CD4-positive, CD25-positive, alpha-beta regulatory T cell (primary cell): Measurements from ENCODE around the gene CSF2RB. TPM values are rescaled to one million over a fixed set of nuclear protein-coding genes. Genes with fewer than 3 reads are reported as not detected.
A peak's percentile ranks its signal among the peaks of the same experiment; 100 is the strongest.

Experiments used
- ATAC-seq, 2 donors: fragments of 150-1000 bp; cut with Tn5 transposase; one replicate each; pipeline ENCODE4 v1.10.0; 2021; ENCODE audit warnings: low read depth in 2 of 2, moderate number of reproducible peaks in 2 of 2, moderate library complexity in 1 of 2
- DNase-seq, 3 donors: peaks; one replicate each; pipeline versions ENCODE4 v3.0.0 to v3.0.0-alpha.2; 2012 to 2022; ENCODE audit warnings: mixed read lengths in 1 of 3
- H3K27ac ChIP-seq: one replicate; pipeline ENCODE4 v1.7.0; 2013; ENCODE audit warnings: mild to moderate bottlenecking, low read length; ENCODE audit not compliant: insufficient read depth, poor library complexity, severe bottlenecking
- H3K27me3 ChIP-seq: one replicate; pipeline ENCODE4 v1.7.0; 2013; ENCODE audit warnings: low read length; ENCODE audit not compliant: control insufficient read depth, insufficient read depth
- H3K36me3 ChIP-seq: one replicate; pipeline ENCODE4 v1.7.0; 2013; ENCODE audit warnings: mild to moderate bottlenecking, low read length, moderate library complexity; ENCODE audit not compliant: control insufficient read depth, insufficient read depth
- H3K4me1 ChIP-seq: 2 replicates; pipeline ENCODE4 v1.7.0; 2013; ENCODE audit warnings: mild to moderate bottlenecking, low read length; ENCODE audit not compliant: insufficient read depth, control insufficient read depth, poor library complexity, severe bottlenecking
- H3K4me3 ChIP-seq: one replicate; pipeline ENCODE4 v1.7.0; 2013; ENCODE audit warnings: low read depth, mild to moderate bottlenecking, low read length, moderate library complexity
- H3K9me3 ChIP-seq, 2 experiments: 1 replicate in 1 of 2; 2 replicates in 1 of 2; pipeline ENCODE4 v1.7.0; 2013; ENCODE audit warnings: low read length in 2 of 2, mild to moderate bottlenecking in 1 of 2, moderate library complexity in 1 of 2; ENCODE audit not compliant: control insufficient read depth in 2 of 2
- H3K27ac Mint-ChIP-seq, 3 donors: one replicate each; pipeline ENCODE4 v1.8.0; 2020 to 2022; ENCODE audit warnings: mild to moderate bottlenecking in 3 of 3, mixed read lengths in 3 of 3, moderate library complexity in 2 of 3
- H3K27me3 Mint-ChIP-seq: one replicate; pipeline ENCODE4 v1.8.0; 2022; ENCODE audit warnings: mild to moderate bottlenecking, mixed read lengths
- H3K36me3 Mint-ChIP-seq: one replicate; pipeline ENCODE4 v1.8.0; 2020; ENCODE audit warnings: mixed read lengths
- H3K4me1 Mint-ChIP-seq, 4 donors: one replicate each; pipeline ENCODE4 v1.8.0; 2020 to 2022; ENCODE audit warnings: mixed read lengths in 4 of 4, mild to moderate bottlenecking in 1 of 4
- H3K4me3 Mint-ChIP-seq, 4 donors: one replicate each; pipeline ENCODE4 v1.8.0; 2020 to 2022; ENCODE audit warnings: mild to moderate bottlenecking in 4 of 4, mixed read lengths in 4 of 4, moderate library complexity in 3 of 4
- H3K9me3 Mint-ChIP-seq, 7 donors: one replicate each; pipeline ENCODE4 v1.8.0; 2020 to 2022; ENCODE audit warnings: mixed read lengths in 7 of 7, mild to moderate bottlenecking in 3 of 7, moderate library complexity in 2 of 7
- polyA plus RNA-seq, 4 donors: library from polyadenylated mRNA; unstranded; fragments of 300-500 nt; fragmentation: Illumina TruSeq; gene quantifications; one replicate each; pipeline ENCODE4 v1.2.3, GENCODE V29; 2021
- total RNA-seq: library from RNA; stranded (reverse); gene quantifications from one replicate; pipeline ENCODE4 v1.2.3, GENCODE V29; 2022

CSF2RB gene
- total and polyA plus RNA-seq, 5 donors from 2014 or later: 5.7 to 27.0 (median 10.3) TPM

GRCh38 chr22:36879775-36880174, 33.7 kb upstream of the CSF2RB start:
- Histone ChIP-seq H3K9me3 (peaks cover 16 to 35% of the 10 kb centered on the region in 2 experiments), H3K27me3 (no peaks in the 10 kb centered on the region), H3K36me3 (peaks cover 20% of the 10 kb centered on the region), H3K4me3 (no peak overlapping the region), H3K27ac (no peak overlapping the region), H3K4me1 (no peaks in the 10 kb centered on the region)
- peaks cover 16% of the 10 kb centered on the region for H3K36me3 Mint-ChIP-seq
- DNase-seq: no peak
- peaks cover 3 to 23% (median 10%) of the 10 kb centered on the region in 4 donors for H3K4me1 Mint-ChIP-seq
- H3K27me3 Mint-ChIP-seq: no peaks in the 10 kb centered on the region
- H3K27ac Mint-ChIP-seq: no peak overlapping the region
- peaks cover 5 to 43% (median 11%) of the 10 kb centered on the region in 7 donors for H3K9me3 Mint-ChIP-seq
- H3K4me3 Mint-ChIP-seq: no peak overlapping the region
- ATAC-seq: no peak

DNA sequence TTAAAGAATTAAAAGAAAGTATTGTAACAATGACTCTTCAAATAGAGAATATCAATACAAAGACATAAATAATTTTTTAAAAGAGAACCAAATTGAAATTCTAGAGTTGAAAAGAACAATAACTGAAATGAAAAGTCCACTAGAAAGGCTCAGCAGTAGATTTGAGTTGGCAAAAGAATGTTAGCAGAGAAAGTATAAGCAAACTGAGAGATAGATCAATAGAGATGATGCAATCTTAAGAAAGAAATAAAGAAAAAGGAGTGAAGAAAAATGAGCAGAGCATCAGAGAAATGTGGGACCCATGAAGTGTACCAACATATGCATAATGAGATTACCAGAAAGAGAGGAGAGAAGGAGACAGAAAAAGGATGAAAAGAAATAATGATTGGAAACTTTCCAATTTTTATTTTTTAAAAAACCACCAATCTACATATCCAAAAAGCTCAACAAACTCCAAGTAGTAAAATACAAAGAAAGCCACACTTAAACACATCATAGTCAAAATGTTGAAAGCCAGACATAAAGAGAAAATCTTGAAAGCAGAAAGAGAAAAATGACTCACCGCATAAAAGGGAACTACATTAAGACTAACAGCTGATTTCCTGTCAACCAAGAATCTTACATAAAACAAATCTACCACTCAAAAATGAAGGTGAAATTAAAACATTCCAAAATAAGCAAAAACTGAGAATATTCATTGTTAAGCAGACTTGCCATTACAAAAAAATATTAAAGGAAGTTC, 31.8 kb upstream of the CSF2RB start:
- Mint-ChIP-seq H3K27ac (peak overlapping the region in 1 of 3 donors; percentile 0), H3K36me3 (peaks cover 7% of the 10 kb centered on the region), H3K4me1 (peaks cover 8 to 31% (median 17%) of the 10 kb centered on the region in 4 donors), H3K4me3 (peak overlapping the region in 1 of 4 donors; percentile 85), H3K27me3 (no peaks in the 10 kb centered on the region), H3K9me3 (peaks cover 5 to 43% (median 11%) of the 10 kb centered on the region in 7 donors)
- no peak overlapping the region for H3K4me3 ChIP-seq
- no peaks in the 10 kb centered on the region for H3K27me3 ChIP-seq
- peaks cover 11% of the 10 kb centered on the region for H3K36me3 ChIP-seq
- no peak overlapping the region for H3K27ac ChIP-seq
- ATAC-seq: peak in 1 of 2 donors; percentile 62
- peak in 2 of 3 donors; percentile 27 to 71 for DNase-seq
- H3K4me1 ChIP-seq: peaks cover 2% of the 10 kb centered on the region
- peaks cover 16 to 35% of the 10 kb centered on the region in 2 experiments for H3K9me3 ChIP-seq

DNA sequence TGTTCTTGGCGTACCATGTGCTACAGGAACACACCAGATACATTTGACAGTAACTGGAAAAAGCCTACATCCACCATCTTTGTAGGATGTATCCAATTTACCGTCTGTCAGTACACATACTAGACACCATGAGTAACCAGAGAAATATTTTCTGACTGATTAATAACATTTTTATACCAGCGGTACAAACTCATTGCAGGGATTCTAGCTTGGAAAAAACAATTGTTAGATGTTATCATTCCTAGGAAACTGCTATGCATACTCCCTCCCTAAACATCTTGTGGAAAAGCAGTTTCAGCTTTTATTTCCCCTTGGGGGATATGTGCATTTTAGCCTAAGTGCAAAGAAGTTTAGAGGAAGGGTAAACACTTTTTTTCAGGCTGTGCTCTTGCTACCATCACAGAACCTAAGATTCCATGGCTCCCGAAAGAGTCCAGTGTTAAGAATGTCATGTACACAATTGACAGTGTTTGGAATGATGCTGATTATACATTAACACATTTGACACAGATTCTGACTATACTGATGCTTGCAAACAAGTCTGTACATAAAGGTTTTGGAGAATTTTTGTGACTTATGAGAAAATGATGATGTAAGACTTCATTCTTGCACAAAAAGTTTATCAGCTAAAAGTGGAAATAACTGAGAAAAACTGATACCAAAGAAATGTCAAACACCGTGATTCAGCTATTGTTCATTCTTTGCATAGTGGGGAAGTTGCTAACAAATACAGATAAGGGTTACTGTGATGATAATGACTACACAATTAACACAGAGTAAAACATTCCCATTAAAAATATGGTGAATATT, 28.9 kb upstream of the CSF2RB start:
- Histone ChIP-seq H3K36me3 (no peaks in the 10 kb centered on the region), H3K27ac (no peak overlapping the region), H3K4me3 (no peak overlapping the region), H3K4me1 (peaks cover 17% of the 10 kb centered on the region), H3K27me3 (no peaks in the 10 kb centered on the region), H3K9me3 (peaks cover 16 to 35% of the 10 kb centered on the region in 2 experiments)
- H3K4me3 Mint-ChIP-seq: no peak overlapping the region
- H3K27me3 Mint-ChIP-seq: no peaks in the 10 kb centered on the region
- peaks cover 13 to 35% (median 31%) of the 10 kb centered on the region in 4 donors for H3K4me1 Mint-ChIP-seq
- ATAC-seq: no peak
- peak overlapping the region in 1 of 3 donors; percentile 56 for H3K27ac Mint-ChIP-seq
- no peaks in the 10 kb centered on the region for H3K36me3 Mint-ChIP-seq
- peaks cover 2 to 36% (median 11%) of the 10 kb centered on the region in 7 donors for H3K9me3 Mint-ChIP-seq
- DNase-seq: peak in 1 of 3 donors; percentile 33

- Mint-ChIP-seq H3K9me3 (peaks cover 2 to 27% (median 9%) of the 10 kb centered on the region in 7 donors), H3K4me1 (peaks cover 13 to 35% (median 31%) of the 10 kb centered on the region in 4 donors), H3K36me3 (no peaks in the 10 kb centered on the region), H3K4me3 (no peak overlapping the region), H3K27ac (peak overlapping the region in 1 of 3 donors; percentile 56), H3K27me3 (no peaks in the 10 kb centered on the region)
- no peak overlapping the region for H3K27ac ChIP-seq
- H3K4me3 ChIP-seq: no peak overlapping the region
- no peaks in the 10 kb centered on the region for H3K36me3 ChIP-seq
- H3K4me1 ChIP-seq: peaks cover 17% of the 10 kb centered on the region
- DNase-seq (no peak), ATAC-seq (no peak)
- peaks cover 16 to 27% of the 10 kb centered on the region in 2 experiments for H3K9me3 ChIP-seq
- no peaks in the 10 kb centered on the region for H3K27me3 ChIP-seq
Observed at GRCh38 chr22:36885474-36885873, 28.0 kb upstream of the CSF2RB start.

- Mint-ChIP-seq H3K27me3 (no peaks in the 10 kb centered on the region), H3K36me3 (no peaks in the 10 kb centered on the region), H3K9me3 (peaks cover 0 to 23% (median 8%) of the 10 kb centered on the region in 7 donors), H3K27ac (no peak overlapping the region), H3K4me3 (no peak overlapping the region), H3K4me1 (peaks cover 13 to 35% (median 31%) of the 10 kb centered on the region in 4 donors)
- DNase-seq (no peak), ATAC-seq (no peak)
- H3K4me1 ChIP-seq: peaks cover 17% of the 10 kb centered on the region
- H3K27ac ChIP-seq: no peak overlapping the region
- no peaks in the 10 kb centered on the region for H3K27me3 ChIP-seq
- H3K36me3 ChIP-seq: no peaks in the 10 kb centered on the region
- no peak overlapping the region for H3K4me3 ChIP-seq
- H3K9me3 ChIP-seq: peaks cover 16 to 22% of the 10 kb centered on the region in 2 experiments
Observed at GRCh38 chr22:36886016-36886415, 27.4 kb upstream of the CSF2RB start.

DNA sequence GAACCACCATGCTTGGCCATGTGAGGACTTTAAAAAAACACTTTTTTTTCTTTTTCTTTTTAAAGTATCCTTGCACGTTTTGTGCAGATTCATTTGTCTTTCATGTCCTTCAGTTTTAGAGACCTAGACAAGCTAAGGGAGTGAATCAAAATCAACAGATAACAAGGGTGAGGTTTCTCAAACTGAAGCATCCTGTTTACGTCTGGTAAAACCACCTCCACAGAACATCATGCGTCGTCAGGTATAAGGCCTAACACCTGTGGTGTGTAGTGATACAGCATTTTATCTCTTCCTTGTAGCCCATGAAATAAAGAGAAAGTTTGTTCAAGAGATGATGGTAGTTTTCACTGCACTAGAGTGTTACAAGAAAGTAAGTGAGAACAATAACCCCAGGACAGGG, 26.3 kb upstream of the CSF2RB start:
- H3K27me3 Mint-ChIP-seq: no peaks in the 10 kb centered on the region
- peak; percentile 99 to 100 for ATAC-seq
- Histone ChIP-seq H3K27me3 (no peaks in the 10 kb centered on the region), H3K27ac (peak overlapping the region; percentile 15), H3K4me1 (peaks cover 17% of the 10 kb centered on the region), H3K4me3 (peak overlapping the region; percentile 12), H3K36me3 (no peaks in the 10 kb centered on the region), H3K9me3 (peaks cover 6 to 10% of the 10 kb centered on the region in 2 experiments)
- H3K27ac Mint-ChIP-seq: peak overlapping the region; percentile 87 to 98 (median 87)
- DNase-seq: peak; percentile 5 to 94 (median 75)
- H3K9me3 Mint-ChIP-seq: peaks cover 0 to 13% (median 4%) of the 10 kb centered on the region in 7 donors
- no peaks in the 10 kb centered on the region for H3K36me3 Mint-ChIP-seq
- H3K4me1 Mint-ChIP-seq: peaks cover 11 to 37% (median 25%) of the 10 kb centered on the region in 4 donors
- peak overlapping the region in 3 of 4 donors; percentile 5 to 45 (median 44) for H3K4me3 Mint-ChIP-seq

- peaks cover 4% of the 10 kb centered on the region for H3K36me3 Mint-ChIP-seq
- DNase-seq: no peak
- H3K4me1 ChIP-seq: peaks cover 15% of the 10 kb centered on the region
- H3K27ac Mint-ChIP-seq: peak overlapping the region in 1 of 3 donors; percentile 86
- peaks cover 0 to 10% (median 7%) of the 10 kb centered on the region in 7 donors for H3K9me3 Mint-ChIP-seq
- peaks cover 4% of the 10 kb centered on the region for H3K27me3 Mint-ChIP-seq
- H3K27ac ChIP-seq: no peak overlapping the region
- peaks cover 3 to 9% of the 10 kb centered on the region in 2 experiments for H3K9me3 ChIP-seq
- no peaks in the 10 kb centered on the region for H3K27me3 ChIP-seq
- peaks cover 6 to 26% (median 15%) of the 10 kb centered on the region in 4 donors for H3K4me1 Mint-ChIP-seq
- no peaks in the 10 kb centered on the region for H3K36me3 ChIP-seq
- ATAC-seq: no peak
- no peak overlapping the region for H3K4me3 Mint-ChIP-seq
- H3K4me3 ChIP-seq: no peak overlapping the region
Observed at GRCh38 chr22:36891646-36892045, 21.8 kb upstream of the CSF2RB start.
